ENCODE data around the gene LMAN2. TPM values are rescaled to one million over a fixed set of nuclear protein-coding genes. Genes with fewer than 3 reads are reported as not detected.

The LMAN2 gene
- total RNA-seq, 2 experiments from 2014 or later: 116 to 144 TPM

GRCh38 chr5:177373806-177374205 is 22.3 kb upstream of the LMAN2 start:
- no peak overlapping the region for H3K4me2 ChIP-seq (ENCODE audit: low read length)
- TF ChIP-seq CTCF (conservative IDR thresholded peaks at IDR 0.05; ENCODE audit: low read length) (no peak), EZH2phosphoT487 (IDR thresholded peaks at IDR 0.05; ENCODE audit: borderline replicate concordance, low read depth, low read length) (no peak)
- H3K4me1 ChIP-seq (ENCODE audit: insufficient read depth, low read length, poor library complexity, severe bottlenecking): peaks cover 38% of the 10 kb centered on the region
- intact Hi-C loops (cut with micrococcal nuclease; ENCODE audit: unreplicated experiment): no loop called here
- ChIA-PET POLR2A (interaction anchor here (0.6 to 2.3 kb wide), 2 partner anchors 16 to 1740 kb away, joined by 3 to 7 read pairs; no protein-coding TSS in a partner anchor), CTCF (ENCODE audit: unreplicated experiment) (no interaction called here)
- H3K9me3 ChIP-seq (ENCODE audit: low read length): no peaks in the 10 kb centered on the region
- H3K36me3 ChIP-seq (ENCODE audit: insufficient read depth, low read length): peaks cover 18% of the 10 kb centered on the region; the same call in 1 of the 2 replicates
- no peaks in the 10 kb centered on the region for H4K20me1 ChIP-seq (ENCODE audit: insufficient read depth, low read length)
- H3K9me2 ChIP-seq (ENCODE audit: insufficient read depth, low read length): no peaks in the 10 kb centered on the region
- no peak overlapping the region for H3K4me3 ChIP-seq (ENCODE audit: low read depth, low read length, poor library complexity, severe bottlenecking)
- no peak overlapping the region for H3K27ac ChIP-seq (ENCODE audit: low read depth, low read length, poor library complexity, severe bottlenecking)
- H2AFZ ChIP-seq (ENCODE audit: low read length): no peak overlapping the region
- no TSS peak for BruUV-seq (replicated peaks)
- no peaks in the 10 kb centered on the region for H3K79me2 ChIP-seq (ENCODE audit: insufficient read depth, low read depth, low read length)
- no peak for DNase-seq (ENCODE audit: low spot score)

GRCh38 chr5:177372910-177373309 is 21.4 kb upstream of the LMAN2 start:
- no peaks in the 10 kb centered on the region for H4K20me1 ChIP-seq (ENCODE audit: insufficient read depth, low read length)
- H3K4me1 ChIP-seq (ENCODE audit: insufficient read depth, low read length, poor library complexity, severe bottlenecking): peaks cover 42% of the 10 kb centered on the region
- no peaks in the 10 kb centered on the region for H3K79me2 ChIP-seq (ENCODE audit: insufficient read depth, low read depth, low read length)
- H3K36me3 ChIP-seq (ENCODE audit: insufficient read depth, low read length): peaks cover 27% of the 10 kb centered on the region
- ChIA-PET CTCF (ENCODE audit: unreplicated experiment) (interaction anchor here (0.6 kb wide), 1 partner anchor 169 kb away, joined by 3 read pairs; no protein-coding TSS in a partner anchor), POLR2A (interaction anchor here (0.5 to 2.3 kb wide), 4 partner anchors 17 to 570 kb away, joined by 3 to 7 read pairs (median 3); no protein-coding TSS in a partner anchor)
- H3K4me3 ChIP-seq (ENCODE audit: low read depth, low read length, poor library complexity, severe bottlenecking): no peak overlapping the region
- no TSS peak for BruUV-seq (replicated peaks)
- peak overlapping the region; percentile 59; the same call in 1 of the 2 replicates for H3K4me2 ChIP-seq (ENCODE audit: low read length)
- intact Hi-C loops (cut with micrococcal nuclease; ENCODE audit: unreplicated experiment): no loop called here
- peak overlapping the region; percentile 32 for H3K27ac ChIP-seq (ENCODE audit: low read depth, low read length, poor library complexity, severe bottlenecking)
- no peak for DNase-seq (ENCODE audit: low spot score)
- no peaks in the 10 kb centered on the region for H3K9me3 ChIP-seq (ENCODE audit: low read length)
- no peak overlapping the region for H2AFZ ChIP-seq (ENCODE audit: low read length)
- TF ChIP-seq CTCF (conservative IDR thresholded peaks at IDR 0.05; ENCODE audit: low read length) (no peak), EZH2phosphoT487 (IDR thresholded peaks at IDR 0.05; ENCODE audit: borderline replicate concordance, low read depth, low read length) (no peak)
- H3K9me2 ChIP-seq (ENCODE audit: insufficient read depth, low read length): no peaks in the 10 kb centered on the region

Data from OCI-LY7 (cell line).